NCI-H526 treated with DMSO at 0.1 percent for 48 hours (cell line): ENCODE data around the gene KLF6.

Experiments used
- DNase-seq: peaks from one replicate; lab custom pipeline; 2025; lab: John Stamatoyannopoulos, UW

Gene KLF6

DNA sequence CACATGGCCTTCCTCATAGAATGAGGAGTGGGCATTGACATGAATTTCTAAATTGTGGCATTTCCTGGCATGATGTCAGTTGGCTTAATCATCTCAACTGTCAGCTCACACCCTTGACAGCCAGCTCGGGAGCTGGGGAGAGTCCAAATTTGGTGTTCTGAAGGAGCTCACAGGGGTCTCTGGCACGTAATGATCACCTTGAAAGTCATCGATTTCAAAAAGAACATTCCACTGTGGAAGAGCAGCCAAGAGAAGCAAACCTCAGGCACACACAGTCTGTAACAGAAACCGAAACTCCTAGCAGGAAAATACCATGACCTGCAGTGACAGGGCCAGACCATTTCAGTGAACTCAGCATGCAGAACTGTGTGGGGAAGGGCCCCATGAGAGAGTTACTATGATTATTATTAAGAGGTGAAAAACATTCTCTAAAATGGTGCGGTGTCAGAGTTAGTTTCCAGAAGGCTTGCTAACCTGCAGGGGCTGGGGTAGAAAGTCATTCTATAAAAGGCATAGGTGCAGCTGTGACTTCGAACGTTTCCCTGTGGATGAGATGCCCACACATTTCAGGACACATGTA is 26.4 kb upstream of the KLF6 start:
- no peak for DNase-seq

DNA sequence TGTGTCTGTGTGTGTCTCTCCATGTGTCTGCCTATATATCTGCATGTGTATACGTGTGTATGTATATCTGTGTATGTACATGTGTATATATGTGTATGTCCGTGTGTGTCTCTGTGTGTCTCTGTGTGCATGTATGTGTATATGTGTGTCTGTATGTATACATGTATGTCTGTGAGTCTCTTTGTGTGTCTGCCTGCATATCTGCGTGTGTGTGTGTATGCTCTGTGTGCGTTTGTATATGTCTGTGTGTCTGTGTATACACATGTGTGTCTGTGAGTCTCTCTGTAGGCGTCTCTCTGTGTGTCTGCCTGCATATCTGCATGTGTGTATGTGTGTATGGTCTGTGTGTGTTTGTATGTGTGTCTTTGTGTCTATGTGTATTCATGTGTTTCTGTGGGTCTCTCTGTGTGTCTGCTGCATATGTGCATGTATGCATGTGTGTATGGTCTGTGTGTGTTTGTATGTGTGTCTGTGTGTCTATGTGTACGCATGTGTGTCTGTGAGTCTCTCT is 23.7 kb upstream of the KLF6 start:
- DNase-seq: no peak

DNA sequence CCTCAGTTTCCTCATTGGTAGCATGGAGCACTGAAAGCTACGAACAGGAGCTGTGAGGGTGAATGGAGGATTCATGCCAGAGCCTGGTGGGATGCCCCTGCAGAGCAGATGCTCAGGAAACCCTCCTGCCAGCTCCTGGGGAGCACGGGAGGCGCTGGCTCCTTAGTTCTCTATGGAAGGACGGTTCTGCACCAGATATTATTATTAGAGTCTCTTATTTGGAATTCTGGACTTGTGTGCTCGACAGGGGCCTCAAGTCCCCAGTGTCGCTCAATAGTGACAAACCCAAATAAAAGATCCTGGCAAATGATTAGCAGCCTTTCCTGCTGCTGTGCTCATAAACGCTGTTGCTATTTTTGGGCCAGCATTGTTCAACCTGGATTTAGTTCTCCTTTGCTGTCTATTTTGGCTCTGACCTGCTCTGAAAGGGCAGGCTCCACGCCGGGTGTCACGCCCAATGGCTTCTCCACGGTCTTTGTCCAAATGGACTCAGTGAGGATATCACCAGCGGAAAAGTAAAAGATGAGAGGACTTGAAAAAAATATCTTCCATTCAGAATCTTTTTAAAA is 23.0 kb upstream of the KLF6 start:
- DNase-seq: no peak

DNA sequence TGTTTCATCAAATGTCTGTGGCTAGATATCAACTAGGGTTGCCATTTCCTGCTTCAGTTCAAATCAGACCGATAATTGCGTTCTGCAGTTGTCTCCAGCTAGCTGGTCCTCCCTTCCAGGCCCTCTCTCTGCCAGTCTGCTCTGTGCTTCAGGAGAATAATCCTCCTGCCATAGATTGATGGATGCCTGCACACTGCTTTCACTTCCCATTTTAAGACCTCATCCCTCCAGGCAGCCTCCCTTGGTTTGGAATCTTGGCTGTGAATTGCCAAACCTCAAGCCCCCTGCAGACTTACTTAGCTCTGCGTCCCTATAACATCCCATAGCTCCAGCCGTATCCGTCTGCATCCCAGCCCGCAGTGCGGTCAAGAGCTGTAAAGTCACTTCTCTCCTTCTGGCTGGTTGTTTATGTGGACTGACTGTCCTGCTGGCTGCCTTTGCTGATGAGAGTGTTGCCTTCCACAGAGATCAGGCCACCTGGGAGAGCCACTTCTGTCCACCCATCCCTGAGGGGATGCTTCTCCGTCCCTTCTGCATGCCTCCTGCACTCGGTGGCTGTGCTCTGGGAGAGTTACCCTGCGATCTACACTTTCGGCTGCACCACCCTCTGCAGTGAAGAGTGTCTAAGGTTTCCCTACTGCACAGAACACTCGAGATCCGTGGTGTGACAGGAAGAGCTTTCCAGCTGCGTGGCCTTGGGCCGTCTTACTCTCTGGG is 22.4 kb upstream of the KLF6 start:
- no peak for DNase-seq

DNA sequence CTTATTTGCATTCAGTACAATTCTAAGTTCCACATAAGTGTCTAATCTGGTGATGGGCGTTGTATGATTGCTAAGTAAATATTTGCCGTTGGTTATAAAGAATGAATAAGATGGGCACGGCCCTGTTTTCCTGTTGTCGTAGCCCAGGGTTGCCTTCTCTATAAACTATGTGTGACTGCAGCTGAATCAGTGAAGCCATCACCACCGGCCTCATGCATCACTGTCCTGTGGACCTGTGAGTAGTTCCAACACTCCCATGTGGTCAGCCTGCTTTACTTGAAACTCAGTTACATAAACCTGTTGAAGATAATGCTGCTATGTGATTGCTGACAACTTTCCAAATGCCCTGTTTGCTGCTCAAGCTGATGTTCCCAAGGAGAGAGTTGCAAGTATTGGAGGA is 21.6 kb upstream of the KLF6 start:
- DNase-seq: peak; percentile 63

DNA sequence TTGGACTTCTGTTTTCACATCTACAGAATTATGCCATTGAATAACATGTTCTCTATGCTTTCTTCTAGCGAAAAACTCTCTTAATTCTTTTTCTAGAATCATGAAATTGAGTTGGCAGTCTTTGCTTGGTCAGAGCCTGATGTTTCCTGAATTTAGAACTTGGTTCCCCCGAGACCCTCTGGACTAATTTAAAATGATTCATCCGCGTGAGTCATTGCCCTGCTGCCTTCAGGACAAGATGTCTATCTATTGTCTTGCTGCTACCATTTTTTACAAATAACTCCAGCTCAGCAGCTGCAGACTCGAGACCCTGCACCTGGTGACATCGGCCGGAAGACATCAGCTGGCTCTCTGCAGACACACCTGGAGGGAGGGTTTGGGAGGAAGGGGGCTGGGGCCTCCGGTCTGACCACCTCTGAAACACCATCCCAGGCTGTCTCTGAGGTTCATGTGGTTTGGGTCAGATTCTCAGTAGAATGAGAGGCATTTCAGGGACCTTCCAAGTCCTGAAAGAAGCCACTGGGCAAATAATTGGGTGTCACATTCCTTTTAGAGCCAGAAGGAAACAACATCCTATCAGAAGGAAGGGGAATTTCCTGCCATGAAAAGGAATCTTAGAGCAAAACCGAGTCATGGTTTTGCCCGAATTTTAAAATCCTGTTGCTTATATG is 20.9 kb upstream of the KLF6 start:
- DNase-seq: peak; percentile 8

DNA sequence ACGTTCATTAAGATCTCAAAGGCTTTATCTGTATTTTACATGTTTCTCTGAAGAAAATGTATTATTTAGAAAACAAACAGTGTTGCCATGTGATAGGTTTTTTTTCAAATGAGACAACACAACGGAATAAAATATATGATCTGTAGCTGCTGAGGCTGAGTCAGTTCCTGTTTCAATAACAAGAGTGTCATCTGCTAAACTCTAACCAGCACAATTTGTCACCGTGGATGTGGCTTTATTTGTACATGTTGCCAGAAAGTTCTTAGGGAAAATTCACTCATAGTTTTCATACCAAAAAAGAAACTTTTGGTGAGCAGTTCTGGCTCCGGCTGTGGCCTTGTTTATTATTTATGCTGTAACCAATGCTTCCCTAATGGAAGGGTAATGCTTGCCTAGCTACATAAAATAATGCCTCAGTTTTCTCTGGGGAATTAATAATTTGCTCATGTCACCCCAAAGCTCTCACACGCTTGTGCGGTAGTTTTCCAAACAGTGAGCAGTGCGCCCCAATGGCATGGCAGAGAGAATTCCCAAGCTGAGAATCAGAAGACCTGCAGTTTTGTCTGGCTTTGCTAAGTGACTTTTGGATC is 20.3 kb upstream of the KLF6 start:
- DNase-seq: no peak

DNA sequence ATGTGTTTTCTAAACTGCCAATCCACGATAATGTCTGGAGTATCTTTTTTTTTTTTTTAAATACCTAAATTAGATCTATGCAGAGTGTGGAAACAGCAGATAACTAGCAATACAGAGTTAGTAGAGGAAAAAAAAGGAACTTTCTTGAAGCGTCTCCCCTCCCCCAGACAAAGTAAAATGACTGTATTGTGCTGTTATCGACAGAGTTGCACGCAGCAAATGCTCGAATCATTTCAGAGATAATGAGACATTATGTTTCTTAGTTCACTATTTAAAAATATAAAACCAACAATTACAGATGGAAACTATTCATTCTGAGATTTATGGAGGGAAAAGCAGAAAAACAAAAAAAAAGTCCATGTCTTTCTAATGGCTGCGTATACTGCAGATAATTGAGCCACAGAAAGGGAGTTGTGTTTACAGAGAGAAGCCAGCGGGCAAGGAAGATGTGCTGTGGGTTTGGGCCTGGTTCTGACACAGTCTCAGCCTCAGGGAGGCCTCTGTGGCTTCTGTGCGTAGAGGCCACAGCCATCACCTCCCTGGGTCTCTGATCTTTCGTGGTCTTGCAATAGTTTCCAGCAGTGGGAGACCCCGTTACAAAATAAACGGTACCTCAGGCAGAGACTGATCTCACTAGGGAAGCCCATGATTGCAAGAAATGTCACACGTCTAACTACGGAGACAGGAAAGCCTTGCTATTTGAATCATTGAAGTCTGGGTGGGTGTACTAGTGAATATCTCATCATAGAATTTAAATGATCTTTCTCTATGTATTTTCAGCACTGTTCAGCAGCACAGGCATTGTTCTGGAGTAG is 19.1 kb upstream of the KLF6 start:
- DNase-seq: no peak

DNA sequence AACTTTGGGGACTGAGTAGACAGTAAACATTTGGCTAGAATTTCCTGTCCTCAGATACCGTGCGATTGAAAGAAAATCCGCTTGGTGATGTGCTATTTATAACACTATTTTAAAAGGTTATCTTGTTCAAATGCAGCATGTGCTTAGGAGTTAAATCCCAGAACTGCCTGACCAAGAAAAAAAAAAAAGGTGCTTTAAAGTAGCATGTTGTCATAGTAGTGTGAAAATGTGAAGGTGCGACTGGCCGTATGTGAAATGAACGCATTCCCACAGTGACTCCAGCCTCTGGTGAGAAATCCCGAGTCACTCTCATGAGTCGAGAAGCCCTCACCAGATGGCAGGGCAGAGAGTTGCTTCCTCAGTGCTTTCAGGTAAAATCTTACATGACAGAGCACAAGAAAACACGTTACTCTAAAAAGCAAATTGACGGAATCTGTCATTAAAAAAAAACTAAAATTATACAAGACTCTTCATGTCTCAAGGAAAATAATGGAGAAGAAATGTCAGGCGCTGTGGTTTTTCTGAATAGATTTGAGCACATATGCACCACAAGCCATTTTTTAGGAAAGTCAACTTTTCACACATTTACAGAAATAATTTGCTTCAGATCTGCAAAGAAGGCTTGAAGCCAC is 18.4 kb upstream of the KLF6 start:
- DNase-seq: no peak

DNA sequence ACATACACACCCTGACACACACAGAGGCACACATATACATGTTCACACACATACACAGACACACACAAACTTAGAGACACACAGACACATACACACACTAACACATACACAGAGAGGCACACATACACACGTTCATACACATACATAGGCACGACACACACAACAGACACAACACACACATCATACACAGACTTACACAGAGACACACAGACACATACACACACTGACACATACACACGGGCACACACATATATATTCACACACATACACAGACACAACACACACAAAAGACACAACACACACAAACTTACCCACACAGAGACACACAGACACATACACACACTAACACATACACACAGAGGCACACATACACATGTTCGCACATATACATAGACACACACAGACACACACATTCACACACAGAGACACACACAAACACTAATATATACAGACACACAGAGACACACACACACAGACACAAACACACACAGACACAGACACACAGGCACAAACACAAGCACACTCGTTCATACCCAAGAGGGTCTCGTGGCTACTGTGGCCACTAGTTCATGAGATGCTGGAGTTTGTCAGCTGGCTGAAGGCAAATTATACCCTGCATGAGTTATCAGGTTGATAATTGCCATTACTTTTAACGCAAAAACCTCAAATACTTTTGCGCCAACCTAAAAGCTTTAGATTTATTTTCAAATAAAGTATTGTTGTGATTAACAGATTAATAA is 17.7 kb upstream of the KLF6 start:
- DNase-seq: no peak

DNA sequence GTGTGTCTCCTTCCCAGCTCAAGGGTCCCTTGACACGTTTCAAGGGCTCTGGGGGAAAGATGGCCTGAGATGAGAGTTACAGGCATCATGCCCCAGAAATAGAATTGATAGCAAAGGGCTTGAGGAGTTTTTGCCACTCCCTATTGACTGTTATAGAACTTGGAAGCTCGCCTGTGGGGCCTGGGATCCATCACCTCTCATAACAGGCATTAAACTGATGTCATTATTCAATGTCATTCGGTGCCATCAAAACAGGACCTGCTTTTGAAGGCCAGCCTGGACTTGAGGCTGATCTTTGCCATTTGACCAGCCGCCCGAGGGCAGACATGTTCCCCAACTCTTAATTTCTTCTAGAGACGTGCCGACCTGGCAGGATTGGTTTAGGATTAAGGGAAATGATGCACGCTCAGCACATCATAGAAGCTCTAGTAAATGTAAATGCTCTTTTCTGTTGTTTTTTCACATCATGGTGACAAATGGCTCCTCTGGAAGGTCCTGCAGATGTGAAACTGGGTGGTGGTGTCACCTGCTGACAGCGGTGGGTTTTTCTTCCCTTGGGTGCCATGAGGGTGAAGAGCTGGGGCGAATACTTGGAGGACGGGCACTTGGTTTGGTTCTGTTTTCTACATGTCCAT is 16.7 kb upstream of the KLF6 start:
- no peak for DNase-seq

DNA sequence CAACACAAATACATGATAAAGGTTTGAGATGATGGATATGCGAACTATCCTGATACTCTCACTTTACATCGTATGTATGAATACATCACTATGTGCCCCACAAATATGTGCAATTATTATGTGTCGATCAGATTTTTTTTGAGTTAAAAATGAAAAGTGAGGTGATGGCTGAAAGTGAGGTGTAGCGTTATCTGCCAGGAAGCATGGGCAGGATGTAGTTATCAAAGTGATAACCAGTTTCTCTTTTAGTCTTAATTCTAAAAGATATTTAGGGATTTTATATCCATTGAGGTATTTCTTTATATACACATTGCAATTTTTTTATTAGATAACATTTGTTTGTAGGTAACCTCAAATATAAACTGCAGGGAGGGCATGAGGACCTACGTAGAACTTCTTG is 15.6 kb upstream of the KLF6 start:
- no peak for DNase-seq

DNA sequence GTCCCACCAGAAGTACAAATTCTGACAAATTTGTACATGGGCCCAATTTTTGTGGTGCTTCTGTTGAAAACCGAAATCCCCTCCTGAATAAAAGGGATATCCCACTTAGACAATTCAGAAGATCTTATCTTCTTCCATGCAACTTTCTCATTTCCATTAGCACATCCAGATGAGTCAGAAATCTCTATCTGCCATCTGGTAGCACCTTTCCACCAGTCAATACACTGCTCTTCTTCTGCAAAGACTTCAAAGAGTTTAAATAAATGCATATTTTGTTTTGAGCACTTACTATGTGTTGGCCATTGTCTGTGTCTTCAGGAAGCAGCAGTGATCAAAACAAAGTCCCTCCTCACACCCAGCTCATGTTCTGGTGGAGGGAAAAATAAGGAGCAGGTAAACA is 12.7 kb upstream of the KLF6 start:
- DNase-seq: no peak

DNA sequence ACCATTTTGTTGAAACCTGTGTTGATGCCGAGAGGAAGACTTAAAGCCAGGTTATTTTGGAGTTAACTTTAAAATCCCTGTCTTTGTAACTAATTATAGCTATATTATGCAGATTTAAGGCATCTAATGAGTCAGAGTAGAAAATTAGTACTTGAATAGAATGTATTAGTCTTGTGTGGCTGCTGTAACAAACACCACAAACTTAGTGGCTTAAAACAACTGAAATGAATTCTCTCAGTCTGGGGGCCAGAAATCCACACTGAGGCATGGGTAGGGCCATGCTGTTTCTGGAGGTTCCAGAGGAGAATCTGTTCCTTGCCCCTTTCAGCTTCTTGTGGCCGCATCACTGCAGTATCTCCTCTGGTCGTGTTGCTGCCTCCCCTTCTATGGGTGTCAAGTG is 8.5 kb upstream of the KLF6 start:
- DNase-seq: no peak

DNA sequence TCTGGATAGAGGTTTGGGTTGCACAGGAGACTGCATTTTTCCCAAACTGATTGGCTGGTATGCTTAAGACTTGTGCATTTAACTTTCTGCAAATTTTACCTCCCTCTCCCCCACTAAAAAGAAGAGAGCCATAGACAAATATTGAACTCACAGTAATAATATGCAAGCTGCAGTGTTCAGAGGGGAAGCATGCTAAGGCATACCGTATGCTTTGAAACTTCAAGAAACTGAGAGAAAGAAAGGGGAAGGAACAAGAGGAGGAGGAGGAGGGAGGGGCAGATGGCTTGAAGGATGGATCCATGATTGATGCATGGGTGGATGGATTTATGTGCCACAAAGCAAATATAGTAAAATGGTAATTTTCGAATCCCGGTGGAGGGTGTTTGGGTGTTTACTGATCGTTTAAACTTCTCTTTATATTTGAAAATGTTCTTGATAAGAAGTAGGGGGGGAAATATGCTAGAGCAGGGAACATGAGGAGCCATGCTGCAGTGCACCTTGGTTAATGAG is 7.8 kb upstream of the KLF6 start:
- no peak for DNase-seq

DNA sequence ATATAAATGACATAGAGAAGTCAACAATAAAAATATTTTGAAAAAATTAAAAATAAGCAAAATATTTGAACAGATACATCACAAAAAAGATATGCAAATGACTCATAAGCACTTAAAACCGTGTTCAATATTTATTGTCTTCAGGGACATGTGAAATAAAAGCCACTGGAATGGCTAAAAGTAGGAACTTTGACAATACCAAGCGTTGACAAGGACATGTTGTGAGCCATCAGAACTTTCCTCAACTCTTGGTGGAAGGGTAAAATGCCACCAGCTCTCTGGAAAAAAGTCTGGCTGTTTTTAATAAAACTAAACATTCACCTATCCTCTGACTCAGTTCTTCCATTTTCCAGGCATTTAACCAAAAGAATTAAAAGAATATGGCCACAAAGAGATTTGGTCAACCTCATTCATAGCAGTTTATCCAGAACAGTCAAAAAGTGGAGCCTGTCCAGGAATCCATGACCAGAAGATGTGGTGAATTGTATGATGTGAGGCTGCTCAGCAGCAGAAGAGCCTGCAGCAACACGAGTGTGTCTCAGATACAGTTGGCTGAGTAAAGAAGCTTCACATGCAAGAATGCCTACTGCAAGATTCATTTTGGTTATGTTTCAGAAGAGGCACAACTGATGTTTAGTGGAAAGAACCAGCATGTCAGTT is 7.1 kb upstream of the KLF6 start:
- no peak for DNase-seq

DNA sequence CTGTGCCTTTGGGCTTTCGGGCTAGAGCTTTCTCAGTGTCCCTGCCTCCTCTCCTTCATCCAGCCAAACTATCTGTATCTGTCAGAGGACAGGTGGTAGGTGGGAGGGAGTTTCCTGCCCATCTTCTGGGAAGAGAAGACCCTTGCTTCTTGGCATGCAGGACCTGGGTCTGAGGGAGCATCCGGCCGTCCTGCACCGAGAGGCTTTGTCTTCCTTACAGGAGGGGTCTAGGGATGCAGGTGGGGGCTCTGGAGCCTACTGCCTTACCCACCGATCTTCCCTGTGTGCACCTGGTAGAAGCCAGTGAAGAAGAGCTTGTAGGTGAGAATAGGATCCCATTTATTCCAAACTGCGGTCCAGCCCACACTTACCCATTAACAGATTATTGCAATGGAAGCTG is 5.8 kb upstream of the KLF6 start:
- no peak for DNase-seq

DNA sequence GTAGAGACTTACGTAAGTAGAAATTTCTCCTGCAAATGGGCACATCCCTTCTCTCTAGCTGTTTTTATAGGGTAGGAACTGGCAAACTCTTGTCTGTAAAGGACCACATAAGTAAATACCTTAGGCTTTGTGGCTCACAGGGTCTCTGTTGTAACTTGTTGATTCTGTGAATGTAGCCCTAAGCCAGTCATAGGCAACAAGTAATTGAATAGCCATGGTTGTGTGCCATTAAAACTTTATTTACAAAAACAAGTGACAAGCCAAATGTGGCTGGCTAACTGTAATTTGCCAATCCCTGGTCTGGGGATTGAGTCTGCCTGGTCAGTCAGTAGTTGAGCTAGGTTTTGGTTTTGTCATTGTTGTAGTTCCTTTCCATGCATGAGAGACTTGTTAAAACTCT is 5.3 kb upstream of the KLF6 start:
- no peak for DNase-seq

DNA sequence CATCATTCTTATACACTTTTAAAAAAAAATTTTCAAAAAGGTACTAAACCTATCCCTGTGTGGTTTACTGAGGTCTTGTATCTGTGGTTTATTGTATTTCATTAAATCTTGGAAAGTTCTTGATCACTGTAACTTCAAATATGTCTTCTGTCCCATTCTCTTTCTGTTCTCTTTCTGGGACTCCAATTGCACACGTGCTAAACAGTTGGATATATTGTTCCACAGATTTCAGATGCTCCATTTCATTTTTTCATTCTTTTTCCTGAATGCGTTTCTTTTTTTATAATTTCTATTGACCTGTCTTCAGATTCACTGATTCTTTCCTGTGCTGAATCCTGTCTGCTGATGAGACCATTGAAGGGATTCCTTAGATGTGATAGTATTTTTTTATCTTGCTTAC is 4.6 kb upstream of the KLF6 start:
- no peak for DNase-seq
